Stimulated activated CD4-positive, alpha-beta T cell treated with anti-CD3 and anti-CD28 coated beads, Interleukin-12 subunit alpha, Interleukin-12 subunit beta, amount 100 ng/mL, for 4 hours (primary cell): ENCODE results near the gene ENPP7.

Experiments used
- DNase-seq: peaks from one replicate; pipeline ENCODE4 v3.0.0-alpha.2; 2020

ENPP7 gene

GRCh38 chr17:79730769-79731483 is at the start of gene ENPP7:
ENPP7 (plus strand) TSS chr17:79730943; CDS start chr17:79731140, 197 bp downstream.
- DNase-seq = no peak

- DNase-seq = no peak
Observed at GRCh38 chr17:79681101-79681621, 49.6 kb upstream of the ENPP7 start.

GRCh38 chr17:79681628-79682261 is 49.0 kb upstream of the ENPP7 start:
- no peak for DNase-seq

GRCh38 chr17:79683365-79683764 is 47.4 kb upstream of the ENPP7 start:
- no peak for DNase-seq

GRCh38 chr17:79684132-79684985 is 46.4 kb upstream of the ENPP7 start:
- DNase-seq = no peak

GRCh38 chr17:79685121-79685520 is 45.6 kb upstream of the ENPP7 start:
- DNase-seq = no peak

- DNase-seq = no peak
Observed at GRCh38 chr17:79686476-79686875, 44.3 kb upstream of the ENPP7 start.

- no peak for DNase-seq
Observed at GRCh38 chr17:79690466-79690865, 40.3 kb upstream of the ENPP7 start.

GRCh38 chr17:79690988-79691836 is 39.5 kb upstream of the ENPP7 start:
- DNase-seq = no peak

GRCh38 chr17:79691931-79692330 is 38.8 kb upstream of the ENPP7 start:
- DNase-seq = no peak

GRCh38 chr17:79693419-79693818 is 37.3 kb upstream of the ENPP7 start:
- DNase-seq = no peak

GRCh38 chr17:79695293-79695790 is 35.4 kb upstream of the ENPP7 start:
- no peak for DNase-seq

- no peak for DNase-seq
Observed at GRCh38 chr17:79695797-79696609, 34.7 kb upstream of the ENPP7 start.

GRCh38 chr17:79696610-79696982 is 34.1 kb upstream of the ENPP7 start:
- no peak for DNase-seq

- no peak for DNase-seq
Observed at GRCh38 chr17:79698146-79698846, 32.4 kb upstream of the ENPP7 start.

GRCh38 chr17:79699386-79700036 is 31.2 kb upstream of the ENPP7 start:
- DNase-seq = no peak

- DNase-seq = no peak
Observed at GRCh38 chr17:79700592-79700991, 30.2 kb upstream of the ENPP7 start.

- no peak for DNase-seq
Observed at GRCh38 chr17:79702034-79702433, 28.7 kb upstream of the ENPP7 start.

- no peak for DNase-seq
Observed at GRCh38 chr17:79702550-79703236, 28.1 kb upstream of the ENPP7 start.

GRCh38 chr17:79704691-79705090 is 26.1 kb upstream of the ENPP7 start:
- DNase-seq = no peak
